ENCODE data around the gene TAF11L12.
"Not testable (repeated sequence)": the region's sequence is repeated elsewhere in the genome, so short reads cannot be mapped to it uniquely, and the experiment has no call there.

TAF11L12 gene

GRCh38 chr5:17610092-17610491 lies at the start of gene TAF11L12:
Gene TAF11L12 (plus strand): TSS chr5:17610392.
- H3K36me3 ChIP-seq (ENCODE audit: control insufficient read depth in 2 of 2, insufficient read depth in 2 of 2, low read length in 2 of 2); H3K27ac ChIP-seq (ENCODE audit: low read length); H3K4me1 ChIP-seq (ENCODE audit: control insufficient read depth, insufficient read depth, low read length): not testable (repeated sequence)

GRCh38 chr5:17585658-17586057 lies 24.5 kb upstream of the TAF11L12 start, which contains the start of gene TAF11L7:
Gene TAF11L7 (minus strand): TSS chr5:17585758.
- H3K27me3 ChIP-seq (ENCODE audit: control insufficient read depth in 1 of 2, insufficient read depth in 2 of 2, low read length in 2 of 2); H3K9ac ChIP-seq (ENCODE audit: low read length in 2 of 2); H3K4me3 ChIP-seq (ENCODE audit: low read length in 2 of 2); H3K27ac ChIP-seq (ENCODE audit: low read length); H3K4me1 ChIP-seq (ENCODE audit: control insufficient read depth, insufficient read depth, low read length); H3K36me3 ChIP-seq (ENCODE audit: control insufficient read depth in 2 of 2, insufficient read depth in 2 of 2, low read length in 2 of 2); H3K9me3 ChIP-seq (ENCODE audit: control insufficient read depth in 2 of 2, low read length in 2 of 2): not testable (repeated sequence)

More at GRCh38 chr5:17610092-17610491, at the start of gene TAF11L12:
- H3K27me3 ChIP-seq (ENCODE audit: control insufficient read depth in 1 of 2, insufficient read depth in 2 of 2, low read length in 2 of 2); H3K4me3 ChIP-seq (ENCODE audit: low read length in 2 of 2); H3K9me3 ChIP-seq (ENCODE audit: control insufficient read depth in 2 of 2, low read length in 2 of 2); H3K9ac ChIP-seq (ENCODE audit: low read length in 2 of 2): not testable (repeated sequence)

- not testable (repeated sequence) for H3K9ac ChIP-seq (ENCODE audit: low read length in 2 of 2); H3K27me3 ChIP-seq (ENCODE audit: control insufficient read depth in 1 of 2, insufficient read depth in 2 of 2, low read length in 2 of 2); H3K36me3 ChIP-seq (ENCODE audit: control insufficient read depth in 2 of 2, insufficient read depth in 2 of 2, low read length in 2 of 2); H3K27ac ChIP-seq (ENCODE audit: low read length); H3K4me3 ChIP-seq (ENCODE audit: low read length in 2 of 2); H3K4me1 ChIP-seq (ENCODE audit: control insufficient read depth, insufficient read depth, low read length); H3K9me3 ChIP-seq (ENCODE audit: control insufficient read depth in 2 of 2, low read length in 2 of 2)
Measured at GRCh38 chr5:17590860-17591259, 19.3 kb upstream of the TAF11L12 start, which contains the start of gene TAF11L8. Gene TAF11L8 (minus strand): TSS chr5:17590960.

GRCh38 chr5:17594255-17594654 lies 15.9 kb upstream of the TAF11L12 start, which contains the start of gene TAF11L9:
Gene TAF11L9 (minus strand): TSS chr5:17594394.
- H3K9ac ChIP-seq (ENCODE audit: low read length in 2 of 2); H3K27ac ChIP-seq (ENCODE audit: low read length); H3K4me3 ChIP-seq (ENCODE audit: low read length in 2 of 2); H3K27me3 ChIP-seq (ENCODE audit: control insufficient read depth in 1 of 2, insufficient read depth in 2 of 2, low read length in 2 of 2); H3K36me3 ChIP-seq (ENCODE audit: control insufficient read depth in 2 of 2, insufficient read depth in 2 of 2, low read length in 2 of 2); H3K9me3 ChIP-seq (ENCODE audit: control insufficient read depth in 2 of 2, low read length in 2 of 2); H3K4me1 ChIP-seq (ENCODE audit: control insufficient read depth, insufficient read depth, low read length): not testable (repeated sequence)

GRCh38 chr5:17597728-17598127 lies 12.5 kb upstream of the TAF11L12 start, which contains the start of gene TAF11L10:
Gene TAF11L10 (minus strand): TSS chr5:17597828.
- not testable (repeated sequence) for H3K36me3 ChIP-seq (ENCODE audit: control insufficient read depth in 2 of 2, insufficient read depth in 2 of 2, low read length in 2 of 2); H3K4me3 ChIP-seq (ENCODE audit: low read length in 2 of 2); H3K9ac ChIP-seq (ENCODE audit: low read length in 2 of 2); H3K9me3 ChIP-seq (ENCODE audit: control insufficient read depth in 2 of 2, low read length in 2 of 2); H3K27ac ChIP-seq (ENCODE audit: low read length); H3K4me1 ChIP-seq (ENCODE audit: control insufficient read depth, insufficient read depth, low read length); H3K27me3 ChIP-seq (ENCODE audit: control insufficient read depth in 1 of 2, insufficient read depth in 2 of 2, low read length in 2 of 2)

GRCh38 chr5:17603880-17604279 lies 6.3 kb upstream of the TAF11L12 start, which contains the start of gene TAF11L11:
Gene TAF11L11 (plus strand): TSS chr5:17604183.
- not testable (repeated sequence) for H3K27me3 ChIP-seq (ENCODE audit: control insufficient read depth in 1 of 2, insufficient read depth in 2 of 2, low read length in 2 of 2); H3K27ac ChIP-seq (ENCODE audit: low read length); H3K9me3 ChIP-seq (ENCODE audit: control insufficient read depth in 2 of 2, low read length in 2 of 2); H3K9ac ChIP-seq (ENCODE audit: low read length in 2 of 2); H3K36me3 ChIP-seq (ENCODE audit: control insufficient read depth in 2 of 2, insufficient read depth in 2 of 2, low read length in 2 of 2); H3K4me1 ChIP-seq (ENCODE audit: control insufficient read depth, insufficient read depth, low read length); H3K4me3 ChIP-seq (ENCODE audit: low read length in 2 of 2)

GRCh38 chr5:17604951-17605350 lies 5.2 kb upstream of the TAF11L12 start:
- Histone ChIP-seq H3K27ac (ENCODE audit: low read length) (no peak overlapping the region), H3K27me3 (ENCODE audit: control insufficient read depth in 1 of 2, insufficient read depth in 2 of 2, low read length in 2 of 2) (no peaks in the 10 kb centered on the region), H3K9me3 (ENCODE audit: control insufficient read depth in 2 of 2, low read length in 2 of 2) (no peaks in the 10 kb centered on the region), H3K4me1 (ENCODE audit: control insufficient read depth, insufficient read depth, low read length) (no peaks in the 10 kb centered on the region), H3K36me3 (ENCODE audit: control insufficient read depth in 2 of 2, insufficient read depth in 2 of 2, low read length in 2 of 2) (no peaks in the 10 kb centered on the region), H3K4me3 (ENCODE audit: low read length in 2 of 2) (no peak overlapping the region), H3K9ac (ENCODE audit: low read length in 2 of 2) (no peak overlapping the region)

GRCh38 chr5:17607461-17607860 lies 2.7 kb upstream of the TAF11L12 start:
- H3K9ac ChIP-seq (ENCODE audit: low read length in 2 of 2); H3K4me3 ChIP-seq (ENCODE audit: low read length in 2 of 2); H3K36me3 ChIP-seq (ENCODE audit: control insufficient read depth in 2 of 2, insufficient read depth in 2 of 2, low read length in 2 of 2); H3K27ac ChIP-seq (ENCODE audit: low read length); H3K9me3 ChIP-seq (ENCODE audit: control insufficient read depth in 2 of 2, low read length in 2 of 2); H3K4me1 ChIP-seq (ENCODE audit: control insufficient read depth, insufficient read depth, low read length); H3K27me3 ChIP-seq (ENCODE audit: control insufficient read depth in 1 of 2, insufficient read depth in 2 of 2, low read length in 2 of 2): not testable (repeated sequence)

- Histone ChIP-seq H3K36me3 (ENCODE audit: control insufficient read depth in 2 of 2, insufficient read depth in 2 of 2, low read length in 2 of 2) (no peaks in the 10 kb centered on the region), H3K9me3 (ENCODE audit: control insufficient read depth in 2 of 2, low read length in 2 of 2) (no peaks in the 10 kb centered on the region), H3K27me3 (ENCODE audit: control insufficient read depth in 1 of 2, insufficient read depth in 2 of 2, low read length in 2 of 2) (no peaks in the 10 kb centered on the region)
Measured at GRCh38 chr5:17614872-17615605, 4.8 kb downstream of the TAF11L12 start.

GRCh38 chr5:17619354-17619753 lies 9.2 kb downstream of the TAF11L12 start:
- Histone ChIP-seq H3K4me1 (ENCODE audit: control insufficient read depth, insufficient read depth, low read length) (no peaks in the 10 kb centered on the region), H3K9me3 (ENCODE audit: control insufficient read depth in 2 of 2, low read length in 2 of 2) (no peaks in the 10 kb centered on the region), H3K4me3 (ENCODE audit: low read length in 2 of 2) (no peak overlapping the region), H3K27me3 (ENCODE audit: control insufficient read depth in 1 of 2, insufficient read depth in 2 of 2, low read length in 2 of 2) (no peaks in the 10 kb centered on the region), H3K9ac (ENCODE audit: low read length in 2 of 2) (no peak overlapping the region), H3K27ac (ENCODE audit: low read length) (no peak overlapping the region), H3K36me3 (ENCODE audit: control insufficient read depth in 2 of 2, insufficient read depth in 2 of 2, low read length in 2 of 2) (no peaks in the 10 kb centered on the region)

More at GRCh38 chr5:17614872-17615605, 4.8 kb downstream of the TAF11L12 start:
- Histone ChIP-seq H3K4me1 (ENCODE audit: control insufficient read depth, insufficient read depth, low read length) (no peaks in the 10 kb centered on the region), H3K27ac (ENCODE audit: low read length) (no peak overlapping the region), H3K4me3 (ENCODE audit: low read length in 2 of 2) (no peak overlapping the region), H3K9ac (ENCODE audit: low read length in 2 of 2) (no peak overlapping the region)

GRCh38 chr5:17620627-17621026 lies 10.4 kb downstream of the TAF11L12 start:
- Histone ChIP-seq H3K4me1 (ENCODE audit: control insufficient read depth, insufficient read depth, low read length) (no peaks in the 10 kb centered on the region), H3K9me3 (ENCODE audit: control insufficient read depth in 2 of 2, low read length in 2 of 2) (no peaks in the 10 kb centered on the region), H3K27ac (ENCODE audit: low read length) (no peak overlapping the region), H3K9ac (ENCODE audit: low read length in 2 of 2) (no peak overlapping the region), H3K36me3 (ENCODE audit: control insufficient read depth in 2 of 2, insufficient read depth in 2 of 2, low read length in 2 of 2) (no peaks in the 10 kb centered on the region), H3K27me3 (ENCODE audit: control insufficient read depth in 1 of 2, insufficient read depth in 2 of 2, low read length in 2 of 2) (no peaks in the 10 kb centered on the region), H3K4me3 (ENCODE audit: low read length in 2 of 2) (no peak overlapping the region)

Measured in stomach smooth muscle (tissue), 2 donors.